ENCODE measurements around the gene GEMIN7.

- TF ChIP-seq TEAD4 (IDR thresholded peaks at IDR 0.05) (no peak), NFIC (IDR thresholded peaks at IDR 0.05) (no peak), RAD21 (IDR thresholded peaks at IDR 0.05; ENCODE audit: low read depth) (no peak), TAF1 (IDR thresholded peaks at IDR 0.05; ENCODE audit: low read depth) (no peak), EP300 (IDR thresholded peaks at IDR 0.05; ENCODE audit: borderline replicate concordance) (no peak), MAX (IDR thresholded peaks at IDR 0.05) (no peak), REST (IDR thresholded peaks at IDR 0.05; ENCODE audit: low read depth) (no peak), ZBTB7A (IDR thresholded peaks at IDR 0.05; ENCODE audit: low read depth) (no peak), FOXM1 (IDR thresholded peaks at IDR 0.05; ENCODE audit: borderline replicate concordance, low read depth) (no peak), USF1 (IDR thresholded peaks at IDR 0.05) (no peak)
These were observed 17.6 kb downstream of the GEMIN7 start for GRCh38 chr19:45096700-45097099.
